CD14-positive monocyte (primary cell): Measurements from ENCODE around the gene CLIP4. TPM values are rescaled to one million over a fixed set of nuclear protein-coding genes. Genes with fewer than 3 reads are reported as not detected.

ENCODE experiments used
- DNase-seq, 3 donors: peaks; one replicate each; pipeline ENCODE4 v3.0.0-alpha.2; 2011 to 2022
- H2AFZ ChIP-seq: 2 replicates; pipeline ENCODE4 v1.6.0; 2012; ENCODE audit warnings: mild to moderate bottlenecking, low read depth, low read length, inconsistent platforms; ENCODE audit not compliant: insufficient read depth, poor library complexity, severe bottlenecking
- H3K27ac ChIP-seq, 2 donors: 1 replicate in 1 of 2; 2 replicates in 1 of 2; pipeline ENCODE4 v1.5.1; 2012 to 2013; ENCODE audit warnings: low read length in 2 of 2, control low read depth in 1 of 2, inconsistent platforms in 1 of 2, low read depth in 1 of 2, mild to moderate bottlenecking in 1 of 2
- H3K27me3 ChIP-seq, 2 donors: one replicate each; pipeline versions ENCODE4 v1.6.0 to v1.6.1; 2011 to 2013; ENCODE audit warnings: low read length in 2 of 2; ENCODE audit not compliant: control insufficient read depth in 2 of 2, insufficient read depth in 2 of 2
- H3K36me3 ChIP-seq, 2 donors: replicated peaks in 1 of 2; 1 replicate in 1 of 2; 2 replicates in 1 of 2; pipeline versions ENCODE4 v1.5.1 to v1.6.1; 2012 to 2013; ENCODE audit warnings: low read length in 2 of 2, control low read depth in 1 of 2, inconsistent platforms in 1 of 2, mild to moderate bottlenecking in 1 of 2; ENCODE audit not compliant: insufficient read depth in 2 of 2, control insufficient read depth in 1 of 2
- H3K4me1 ChIP-seq, 2 donors: 1 replicate in 1 of 2; 2 replicates in 1 of 2; pipeline versions ENCODE4 v1.5.1 to v1.6.1; 2012 to 2013; ENCODE audit warnings: low read length in 2 of 2, control low read depth in 1 of 2, inconsistent platforms in 1 of 2, mild to moderate bottlenecking in 1 of 2, moderate library complexity in 1 of 2; ENCODE audit not compliant: insufficient read depth in 2 of 2, control insufficient read depth in 1 of 2
- H3K4me2 ChIP-seq: replicated peaks from 2 replicates; pipeline ENCODE3; 2012; ENCODE audit warnings: low read length, moderate library complexity, mild to moderate bottlenecking; ENCODE audit not compliant: poor library complexity, severe bottlenecking; ENCODE audit errors: extremely low read depth
- H3K4me3 ChIP-seq, 3 experiments: fragments of 200-600 bp in 1 of 3; sonication (generic) in 1 of 3; replicated peaks in 1 of 3; 1 replicate in 2 of 3; 2 replicates in 1 of 3; pipeline ENCODE4 v1.5.1; 2011 to 2013; ENCODE audit warnings: low read length in 3 of 3, mild to moderate bottlenecking in 3 of 3, control low read depth in 2 of 3, low read depth in 2 of 3, inconsistent platforms in 1 of 3, moderate library complexity in 1 of 3
- H3K79me2 ChIP-seq: 2 replicates; pipeline ENCODE4 v1.6.0; 2012; ENCODE audit warnings: mild to moderate bottlenecking, control low read depth, inconsistent platforms, low read length, moderate library complexity; ENCODE audit not compliant: insufficient read depth
- H3K9ac ChIP-seq: 2 replicates; pipeline ENCODE4 v1.6.0; 2017; ENCODE audit warnings: low read length, mild to moderate bottlenecking; ENCODE audit not compliant: insufficient read depth, poor library complexity, severe bottlenecking
- H3K9me3 ChIP-seq, 2 donors: replicated peaks in 1 of 2; 1 replicate in 1 of 2; 2 replicates in 1 of 2; pipeline versions ENCODE4 v1.5.1 to v1.6.1; 2012 to 2013; ENCODE audit warnings: low read length in 2 of 2, control low read depth in 1 of 2; ENCODE audit not compliant: control insufficient read depth in 1 of 2, insufficient read depth in 1 of 2
- H4K20me1 ChIP-seq: 2 replicates; pipeline ENCODE4 v1.6.0; 2012; ENCODE audit warnings: mild to moderate bottlenecking, low read length, control low read depth, moderate library complexity; ENCODE audit not compliant: insufficient read depth
- H3K27ac Mint-ChIP-seq, 7 donors: one replicate each; pipeline ENCODE4 v1.8.0; 2020; ENCODE audit warnings: mild to moderate bottlenecking in 7 of 7, mixed read lengths in 7 of 7, moderate library complexity in 6 of 7, inconsistent platforms in 2 of 7
- H3K27me3 Mint-ChIP-seq, 3 donors: one replicate each; pipeline ENCODE4 v1.8.0; 2021 to 2022; ENCODE audit warnings: low read depth in 3 of 3, mild to moderate bottlenecking in 3 of 3, mixed read lengths in 3 of 3, moderate library complexity in 3 of 3, inconsistent platforms in 1 of 3
- H3K36me3 Mint-ChIP-seq, 2 donors: one replicate each; pipeline ENCODE4 v1.8.0; 2020; ENCODE audit warnings: mixed read lengths in 2 of 2, inconsistent platforms in 1 of 2, mild to moderate bottlenecking in 1 of 2
- H3K4me1 Mint-ChIP-seq: one replicate; pipeline ENCODE4 v1.8.0; 2020; ENCODE audit warnings: mild to moderate bottlenecking, mixed read lengths
- H3K4me3 Mint-ChIP-seq, 2 donors: one replicate each; pipeline ENCODE4 v1.8.0; 2020; ENCODE audit warnings: mild to moderate bottlenecking in 2 of 2, mixed read lengths in 2 of 2, moderate library complexity in 1 of 2
- H3K9me3 Mint-ChIP-seq, 7 donors: one replicate each; pipeline ENCODE4 v1.8.0; 2020 to 2022; ENCODE audit warnings: mixed read lengths in 7 of 7, mild to moderate bottlenecking in 6 of 7, moderate library complexity in 6 of 7, inconsistent platforms in 2 of 7
- CTCF ChIP-seq: fragments of 200-600 bp; IDR thresholded peaks from one replicate; pipeline ENCODE4 v1.8.0; 2022; ENCODE audit warnings: antibody characterized with exemption, mild to moderate bottlenecking
- WGBS: methylation state at CpG from one replicate; pipeline ENCODE4 v1.1.5; 2013; ENCODE audit warnings: missing lambda C conversion rate; ENCODE audit not compliant: insufficient coverage; 5-methylcytosine and 5-hydroxymethylcytosine counted together
- intact Hi-C, 2 donors: fragments of 100-400 bp; cut with micrococcal nuclease; formaldehyde crosslinking; loops; one replicate each; pipeline versions ENCODE4 v1.15.0 to v1.15.1; 2023
- polyA plus RNA-seq, 3 donors: library from polyadenylated mRNA; depleted of rRNA in 1 of 3; unstranded in 2 of 3; stranded (reverse) in 1 of 3; fragments of 300-500 nt in 2 of 3; fragments of >200 nt in 1 of 3; fragmentation: Illumina TruSeq in 2 of 3; gene quantifications; 1 replicate in 2 of 3; 2 replicates in 1 of 3; pipeline ENCODE4 v1.2.3, GENCODE V29; 2012 to 2021

CLIP4 gene
- polyA plus RNA-seq, 3 donors = 19.6 to 29.8 (median 21.7) TPM

GRCh38 chr2:29072971-29073725, 42.1 kb upstream of the CLIP4 start:
- DNase-seq = no peak
- TF ChIP-seq CTCF = no peak
- H3K27me3 ChIP-seq = no peaks in the 10 kb centered on the region
- H3K36me3 ChIP-seq = no peaks in the 10 kb centered on the region
- Mint-ChIP-seq H3K4me3 (no peak overlapping the region), H3K27ac (no peak overlapping the region), H3K27me3 (peaks cover 1 to 4% (median 2%) of the 10 kb centered on the region in 3 donors), H3K4me1 (peaks cover 3% of the 10 kb centered on the region), H3K36me3 (no peaks in the 10 kb centered on the region), H3K9me3 (peaks cover 0 to 5% (median 1%) of the 10 kb centered on the region in 7 donors)
- H3K4me2 ChIP-seq = no peak overlapping the region
- no peaks in the 10 kb centered on the region for H3K79me2 ChIP-seq
- H3K4me3 ChIP-seq = no peak overlapping the region
- no peaks in the 10 kb centered on the region for H4K20me1 ChIP-seq
- WGBS = 93% methylated on average over 9 of the region's 12 CpGs
- intact Hi-C loops = no loop called here
- H3K9ac ChIP-seq = peak overlapping the region; percentile 8
- H3K27ac ChIP-seq = no peak overlapping the region
- no peaks in the 10 kb centered on the region for H3K9me3 ChIP-seq
- H3K4me1 ChIP-seq = no peaks in the 10 kb centered on the region
- H2AFZ ChIP-seq = no peak overlapping the region

DNA sequence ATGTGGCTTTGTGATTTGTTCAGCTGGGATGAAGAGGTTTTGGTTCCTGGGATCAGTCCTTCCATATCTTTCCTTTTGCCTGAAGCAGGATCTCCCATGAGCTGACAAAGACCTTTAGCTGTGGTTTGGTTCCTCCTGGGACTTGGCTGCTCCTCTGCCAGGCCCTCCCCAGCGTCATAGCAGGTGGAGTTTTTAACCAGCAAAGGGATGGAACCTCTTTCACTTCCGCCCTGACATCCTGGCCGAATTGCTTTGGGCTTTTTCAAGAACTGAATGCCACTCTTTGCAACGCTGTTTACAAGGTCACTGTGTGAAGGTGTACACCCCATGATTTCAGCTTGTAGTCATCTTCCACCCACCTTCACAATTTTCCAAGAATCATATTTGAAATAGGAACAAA, 41.3 kb upstream of the CLIP4 start:
- H3K4me3 ChIP-seq = no peak overlapping the region
- H3K4me2 ChIP-seq = no peak overlapping the region
- no peak for DNase-seq
- H3K79me2 ChIP-seq = no peaks in the 10 kb centered on the region
- no peaks in the 10 kb centered on the region for H3K36me3 ChIP-seq
- H3K27me3 ChIP-seq = no peaks in the 10 kb centered on the region
- peaks cover under 1 to 5% (median 4%) of the 10 kb centered on the region in 7 donors for H3K9me3 Mint-ChIP-seq
- H3K4me3 Mint-ChIP-seq = no peak overlapping the region
- intact Hi-C loops = no loop called here
- no peak overlapping the region for H2AFZ ChIP-seq
- no peak overlapping the region for H3K27ac ChIP-seq
- H3K36me3 Mint-ChIP-seq = no peaks in the 10 kb centered on the region
- H3K9ac ChIP-seq = peak overlapping the region; percentile 8
- peaks cover 3% of the 10 kb centered on the region for H3K4me1 Mint-ChIP-seq
- H3K27ac Mint-ChIP-seq = peak overlapping the region in 2 of 7 donors; percentile 21 to 33
- H3K27me3 Mint-ChIP-seq = peaks cover 0 to 2% (median 1%) of the 10 kb centered on the region in 3 donors
- H4K20me1 ChIP-seq = no peaks in the 10 kb centered on the region
- no peaks in the 10 kb centered on the region for H3K9me3 ChIP-seq
- TF ChIP-seq CTCF = no peak
- WGBS = 61% methylated on average over 3 of the region's 4 CpGs
- H3K4me1 ChIP-seq = no peaks in the 10 kb centered on the region
